Measurements from ENCODE around the gene PTPRH.

The PTPRH gene

DNA sequence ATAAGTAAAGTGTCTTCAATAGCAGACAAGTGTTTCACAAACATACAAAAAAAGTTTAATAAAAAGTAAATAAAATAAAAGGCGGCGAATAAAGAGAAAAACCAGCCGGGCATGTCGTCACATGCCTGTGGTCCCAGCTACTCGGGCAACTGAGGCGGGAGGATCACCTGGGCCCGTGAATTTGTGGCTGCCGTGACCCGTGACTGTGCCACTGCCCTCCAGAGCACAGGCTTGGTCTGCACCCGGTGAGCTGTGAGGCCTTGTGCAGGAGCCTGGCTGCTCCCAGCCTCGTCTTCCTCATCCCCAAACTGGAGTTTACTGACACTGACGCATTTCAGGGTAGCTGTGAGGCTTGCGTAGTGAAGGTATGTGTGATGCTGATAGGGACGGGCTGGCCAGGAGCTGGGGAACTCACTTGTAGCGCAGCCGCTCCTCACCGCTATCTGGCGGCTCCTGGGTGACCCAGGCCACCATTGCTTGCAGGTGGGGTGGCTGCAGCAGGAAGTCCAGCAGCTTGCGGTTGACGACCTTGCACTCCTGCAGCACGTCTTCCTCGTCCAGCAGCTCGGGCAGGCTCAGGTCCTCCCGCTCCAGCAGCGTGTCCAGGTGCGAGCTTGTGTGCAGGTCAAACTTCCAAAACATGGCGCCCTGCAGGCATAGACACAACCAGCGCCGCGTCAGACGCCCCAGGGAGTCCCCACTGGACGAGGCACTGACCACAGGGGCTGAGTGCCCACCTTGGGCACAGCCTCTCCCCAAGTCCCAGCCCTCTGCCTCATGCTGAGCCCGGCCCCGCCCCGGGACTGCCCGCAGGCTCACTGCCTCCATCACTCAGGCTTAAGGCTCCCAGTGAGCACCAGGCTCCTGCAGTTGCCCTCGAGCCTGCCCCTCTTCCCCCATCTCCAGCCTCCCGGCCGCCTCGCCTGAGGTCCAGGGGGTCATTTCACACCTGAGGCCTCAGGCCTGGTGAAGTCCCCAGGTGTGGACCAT lies 37.5 kb upstream of the PTPRH start:
- DNase-seq: no peak
- intact Hi-C loops (cut with DNase I): no loop called here

DNA sequence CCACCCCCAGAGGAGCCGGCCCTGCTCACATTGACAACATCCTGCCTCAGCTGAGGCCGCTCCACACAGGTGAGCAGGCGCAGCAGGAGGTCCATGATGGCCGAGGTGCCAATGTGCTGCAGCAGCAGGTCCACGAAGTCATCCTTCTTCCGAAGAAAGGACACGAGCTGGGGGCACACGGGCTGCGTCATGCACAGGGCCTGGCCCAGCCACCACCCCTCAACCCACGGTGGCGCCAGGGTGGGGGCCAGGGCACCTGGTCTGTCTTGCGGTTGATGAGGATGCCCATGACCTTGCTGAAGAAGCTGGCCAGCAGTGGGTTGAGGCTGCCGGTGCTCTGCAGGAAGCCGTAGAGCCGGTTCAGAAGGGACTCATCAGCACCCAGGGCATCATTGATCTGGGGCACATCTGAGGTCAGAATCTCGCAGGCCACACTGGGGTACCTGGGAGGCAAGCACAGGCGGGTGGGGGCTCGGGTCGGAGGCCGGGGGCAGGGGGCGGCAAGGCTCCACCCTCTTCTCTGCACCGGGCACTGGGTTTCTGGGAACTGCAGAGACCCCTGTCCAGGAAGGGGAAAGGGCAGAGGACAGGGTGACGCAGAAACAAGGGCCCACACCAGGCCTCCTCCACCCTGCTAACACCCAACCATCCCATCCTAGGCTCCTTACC lies 36.1 kb upstream of the PTPRH start:
- DNase-seq: no peak
- intact Hi-C loops (cut with DNase I): no loop called here

DNA sequence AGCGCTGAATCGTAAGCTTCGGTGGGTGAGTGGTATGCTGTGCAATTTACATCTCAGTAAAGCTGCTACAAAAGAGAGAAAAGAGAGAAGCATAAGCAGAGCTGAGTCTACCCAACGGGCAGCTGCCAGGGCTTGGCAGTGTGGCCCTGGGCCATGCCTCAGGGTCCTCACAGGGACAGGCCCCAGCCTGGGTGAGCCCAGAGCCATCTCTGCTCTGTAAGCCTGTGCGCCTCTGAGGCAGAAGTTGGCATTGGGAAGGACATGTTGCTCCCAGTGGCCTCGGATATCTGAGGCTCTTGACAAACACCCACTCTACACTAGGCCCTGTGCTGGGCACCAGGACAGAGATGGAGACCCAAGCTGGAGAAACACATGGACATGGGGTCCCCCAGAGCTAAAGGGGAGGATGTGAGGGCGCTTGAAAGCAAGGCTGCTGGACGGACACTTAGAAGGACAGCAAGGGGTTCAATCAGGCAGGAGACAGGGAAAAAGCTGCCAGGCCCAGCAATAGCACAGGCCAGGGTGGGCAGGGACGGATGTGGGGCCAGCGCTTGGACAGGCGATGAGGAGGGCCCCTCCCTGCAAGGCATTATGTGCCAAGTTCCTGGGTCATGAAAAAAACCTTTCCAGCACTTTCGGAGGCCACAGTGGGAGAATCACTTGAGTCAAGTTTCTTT lies 34.8 kb upstream of the PTPRH start:
- no peak for DNase-seq
- intact Hi-C loops (cut with DNase I): no loop called here

DNA sequence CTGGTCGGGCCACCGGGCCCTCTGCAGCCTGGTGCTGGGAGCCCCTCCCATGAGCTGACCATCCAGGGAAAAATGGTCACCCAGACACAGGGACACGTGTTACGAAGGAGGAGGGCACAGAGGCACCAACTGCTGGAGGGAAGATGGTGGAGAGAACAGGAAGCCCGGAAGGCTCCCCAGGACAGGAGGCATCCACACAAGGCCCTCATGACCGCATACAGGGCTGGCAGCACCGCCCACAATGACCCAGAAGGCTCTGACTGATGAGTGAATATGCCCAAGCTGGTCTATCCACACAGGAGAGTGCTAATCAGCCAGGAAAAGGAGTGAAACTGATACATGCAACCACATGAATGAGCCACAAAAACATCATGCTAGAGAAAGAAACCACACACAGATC lies 33.2 kb upstream of the PTPRH start:
- intact Hi-C loops (cut with DNase I): no loop called here
- no peak for DNase-seq

DNA sequence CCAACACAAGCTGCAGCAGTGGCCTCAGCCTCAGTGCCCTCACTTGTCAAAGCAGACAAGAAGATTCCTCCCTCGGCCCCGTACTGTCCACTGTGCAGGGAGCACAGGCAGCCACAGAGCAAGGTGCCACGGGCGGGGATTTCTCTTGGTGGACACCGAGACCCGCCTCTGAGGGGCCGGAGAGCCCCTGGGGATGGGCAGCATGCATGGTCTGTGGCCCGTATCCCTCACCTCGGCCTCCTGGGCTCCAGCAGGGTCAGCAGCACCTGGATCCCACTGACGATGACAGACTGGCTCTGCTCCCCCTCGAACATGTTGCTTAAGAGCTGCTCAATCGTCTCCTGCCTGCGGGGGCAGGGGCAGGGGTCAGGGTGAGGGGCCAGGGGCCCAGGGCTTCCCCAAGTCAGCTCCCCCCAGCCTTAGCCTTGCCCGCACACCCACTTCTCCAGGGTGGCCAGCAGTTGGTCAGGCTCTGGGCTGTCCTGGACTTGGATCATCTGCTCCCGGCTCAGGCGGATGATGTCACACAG lies 32.7 kb upstream of the PTPRH start:
- intact Hi-C loops (cut with DNase I): no loop called here
- no peak for DNase-seq

DNA sequence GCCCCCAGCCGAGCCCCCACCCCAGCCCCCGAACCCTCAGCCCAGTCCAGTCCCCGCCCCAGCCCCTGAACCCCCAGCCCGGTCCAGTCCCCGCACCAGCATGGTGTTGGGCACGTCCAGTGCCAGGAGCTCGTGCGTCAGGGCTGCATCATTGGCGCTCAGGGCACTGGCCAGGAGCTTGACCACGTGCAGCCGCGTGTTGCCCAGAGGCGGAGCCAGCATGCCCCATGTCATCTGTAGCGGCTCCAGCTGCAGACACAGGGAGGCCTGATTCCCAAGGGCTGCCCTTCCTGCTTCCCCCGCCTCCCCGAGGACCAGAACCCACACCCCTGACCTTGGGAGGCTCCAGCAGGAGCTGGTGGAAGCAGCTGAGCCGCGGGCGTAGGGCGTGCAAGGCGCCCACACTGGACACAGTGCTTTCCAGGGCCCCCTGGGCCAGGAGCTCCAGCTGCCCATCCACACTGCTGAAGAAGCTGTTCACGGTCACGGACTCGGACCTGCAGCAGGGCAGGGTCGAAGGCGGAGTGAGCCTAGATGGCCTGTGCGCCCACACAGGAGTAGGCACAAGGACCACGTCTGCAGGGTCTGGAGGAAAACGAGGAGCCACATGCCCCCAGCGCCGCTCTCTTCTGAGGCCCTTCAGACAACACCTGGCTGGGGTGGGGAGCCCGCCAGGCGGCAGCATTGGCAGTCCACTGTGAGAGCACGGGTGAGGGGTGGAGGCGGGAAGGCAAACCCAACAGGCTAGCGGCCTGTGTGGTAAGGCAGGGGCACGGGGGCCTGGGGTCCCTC lies 32.0 kb upstream of the PTPRH start:
- no peak for DNase-seq
- intact Hi-C loops (cut with DNase I): no loop called here

DNA sequence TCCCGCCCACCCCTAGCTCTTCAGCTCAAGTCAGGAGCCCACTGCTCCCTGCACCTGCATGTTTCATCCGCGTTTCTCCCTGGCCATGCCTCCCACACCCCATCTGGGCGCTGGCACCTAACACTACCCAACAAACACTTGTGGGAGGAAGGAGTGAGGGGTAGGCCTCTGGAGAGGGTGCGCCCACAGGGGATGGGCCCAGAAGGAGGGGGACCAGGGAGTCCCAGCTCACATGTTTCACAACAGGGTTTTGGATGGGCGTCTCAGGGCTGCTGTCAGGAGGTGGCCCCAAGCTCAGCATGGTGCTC lies 31.4 kb upstream of the PTPRH start:
- intact Hi-C loops (cut with DNase I): no loop called here
- no peak for DNase-seq

DNA sequence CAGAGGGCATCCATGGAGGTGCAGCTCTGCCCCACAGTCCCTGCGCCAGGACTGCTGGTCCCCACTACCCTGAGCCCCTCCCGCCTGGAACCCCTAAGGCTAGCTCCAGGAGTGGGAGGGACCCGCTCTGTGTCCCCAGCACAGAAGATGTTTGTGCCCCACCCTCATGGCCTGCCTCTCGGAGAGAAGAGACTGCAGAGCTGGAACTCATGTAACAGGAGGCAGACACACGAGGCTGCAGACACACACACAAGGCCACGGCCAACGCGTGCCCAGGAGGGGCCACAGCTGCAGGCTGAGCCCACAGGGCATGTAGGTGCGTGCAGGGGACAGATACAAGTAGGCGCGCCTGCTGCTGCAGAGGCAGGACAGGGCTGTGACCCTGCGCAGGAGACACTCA lies 29.7 kb upstream of the PTPRH start:
- no peak for DNase-seq
- intact Hi-C loops (cut with DNase I): no loop called here

DNA sequence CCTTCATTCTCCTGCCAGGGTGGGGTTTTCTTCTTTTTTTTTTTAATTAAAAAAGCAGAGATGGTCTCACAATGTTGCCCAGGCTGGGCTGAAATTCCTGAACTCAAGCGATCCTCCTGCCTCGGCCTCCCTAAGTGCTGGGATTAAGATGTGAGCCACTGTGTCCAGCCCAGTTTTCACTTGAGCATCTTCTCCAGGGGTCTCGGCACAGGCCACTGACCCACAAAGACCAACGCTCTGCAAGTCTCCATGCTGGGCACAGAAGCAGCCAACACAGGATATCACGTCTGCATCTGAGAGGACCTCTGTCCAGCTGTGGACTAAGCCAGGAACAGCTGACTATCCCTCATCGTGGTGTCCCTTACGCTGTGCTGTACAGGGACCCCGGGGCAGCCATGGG lies 28.7 kb upstream of the PTPRH start:
- no peak for DNase-seq
- intact Hi-C loops (cut with DNase I): no loop called here

DNA sequence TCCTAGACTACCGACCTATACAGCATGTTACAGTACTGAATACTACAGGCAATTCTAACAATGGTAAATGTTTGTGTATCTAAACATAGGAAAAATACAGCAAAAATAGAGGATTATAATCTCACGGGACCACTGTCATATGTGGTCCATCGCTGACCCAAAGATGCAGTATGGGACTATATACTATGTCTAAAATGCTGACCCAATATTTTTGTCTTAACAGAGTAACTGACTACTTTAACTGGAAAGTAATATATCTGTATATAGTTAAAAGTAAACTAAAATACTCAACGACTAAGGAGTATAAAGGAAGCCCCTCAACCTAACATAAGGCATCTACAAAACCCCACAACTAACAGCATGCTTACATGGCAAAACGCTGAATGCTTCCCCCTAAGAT lies 23.7 kb upstream of the PTPRH start:
- DNase-seq: no peak
- intact Hi-C loops (cut with DNase I): no loop called here

DNA sequence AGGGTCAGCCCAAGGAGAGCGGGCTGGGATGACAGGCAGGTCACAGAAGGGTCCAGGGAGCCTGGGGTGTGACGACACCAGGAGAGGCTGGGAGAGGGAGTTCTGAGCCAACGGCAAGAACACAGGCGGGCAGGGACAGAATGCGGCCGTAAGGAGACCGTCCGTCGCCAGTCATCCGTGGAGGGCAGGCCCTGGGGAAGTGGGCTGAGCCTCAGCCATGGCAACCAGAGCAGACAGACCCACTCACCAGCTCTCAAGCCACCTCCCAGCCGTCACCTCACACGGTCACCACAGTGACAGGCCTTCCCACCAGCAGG lies 22.9 kb upstream of the PTPRH start:
- intact Hi-C loops (cut with DNase I): no loop called here
- DNase-seq: no peak

DNA sequence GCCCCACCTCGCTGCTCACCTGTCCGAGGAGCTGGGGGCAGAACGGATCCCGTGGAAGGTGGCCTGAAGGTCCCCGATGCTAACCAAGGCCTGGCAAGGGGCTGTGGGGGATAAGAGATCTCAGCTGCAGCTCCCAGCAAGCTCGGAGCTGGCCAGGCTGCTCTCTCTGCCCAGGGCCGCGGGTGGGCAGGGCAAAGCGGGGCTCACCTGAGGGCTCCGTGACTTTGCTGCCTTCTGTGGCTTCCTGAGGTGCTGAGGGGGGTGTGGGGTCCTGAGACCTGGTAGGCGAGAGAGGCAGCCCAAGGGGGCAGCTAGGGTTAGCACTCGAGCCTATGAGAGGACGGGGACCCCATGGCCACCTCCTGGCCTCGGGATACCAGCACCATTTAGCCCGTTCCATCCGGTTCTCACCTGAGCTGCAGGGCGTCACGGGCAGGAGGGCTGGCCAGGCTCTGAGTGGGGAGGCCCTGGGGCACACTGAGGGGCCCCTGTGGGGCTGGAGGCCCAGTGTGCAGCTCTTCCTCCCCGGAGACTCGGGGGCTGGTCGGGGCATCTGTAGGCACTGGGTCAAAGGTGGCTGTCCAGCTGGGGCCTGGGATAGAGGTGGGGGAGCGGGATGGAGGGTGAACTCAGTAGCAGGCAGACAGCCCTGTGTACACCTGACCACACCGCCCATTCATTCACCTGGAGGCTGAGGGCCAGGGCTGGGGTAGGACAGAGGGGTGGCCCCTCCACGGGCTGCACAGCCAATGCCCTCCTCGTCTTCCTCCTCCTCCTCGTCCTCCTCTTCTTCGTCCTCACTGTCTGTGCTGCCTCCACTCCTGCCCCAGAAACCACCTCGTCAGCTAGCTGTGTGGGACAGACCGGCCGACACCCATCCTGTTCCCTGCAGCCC lies 22.3 kb upstream of the PTPRH start:
- no peak for DNase-seq
- intact Hi-C loops (cut with DNase I): no loop called here

DNA sequence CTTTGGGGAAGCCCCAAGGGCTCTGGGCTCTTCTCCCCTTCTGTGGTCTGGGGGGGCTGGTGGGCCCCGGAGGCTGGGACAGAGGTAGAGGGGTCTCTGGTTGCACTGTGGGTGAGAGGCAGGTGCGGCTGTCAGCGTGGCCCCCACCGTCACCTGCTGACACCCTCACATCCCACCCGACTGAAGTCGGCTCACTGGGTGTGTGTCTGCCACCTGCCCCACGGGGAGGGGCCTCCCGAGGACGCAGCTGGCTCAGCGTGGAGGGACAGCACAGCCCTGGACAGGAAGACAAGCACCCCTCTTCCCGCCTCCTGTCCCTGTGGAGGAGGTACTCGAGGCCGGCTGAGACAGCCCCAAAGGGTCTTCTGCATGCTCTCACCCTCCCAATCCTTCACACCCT lies 21.5 kb upstream of the PTPRH start:
- intact Hi-C loops (cut with DNase I): no loop called here
- DNase-seq: no peak

DNA sequence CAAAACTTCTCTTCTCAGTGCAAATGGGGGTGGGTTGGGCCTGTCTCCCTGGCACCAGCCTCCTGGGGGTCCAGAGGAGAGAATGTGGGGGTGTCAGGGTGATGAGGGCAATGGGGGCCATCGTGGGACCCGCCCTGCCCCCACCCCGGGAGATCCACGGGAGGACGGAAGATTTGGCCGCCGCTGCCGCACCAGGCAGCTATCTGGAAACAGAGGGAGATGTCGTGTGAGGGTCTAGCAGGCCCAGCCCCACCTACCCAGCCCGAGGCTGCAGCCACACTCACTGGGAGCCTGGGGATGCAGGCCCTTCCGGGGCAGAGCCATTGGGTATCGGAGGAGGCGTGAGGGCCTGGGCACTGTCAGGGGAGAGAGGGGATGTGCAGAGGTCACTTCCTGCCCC lies 21.0 kb upstream of the PTPRH start:
- no peak for DNase-seq
- intact Hi-C loops (cut with DNase I): no loop called here

DNA sequence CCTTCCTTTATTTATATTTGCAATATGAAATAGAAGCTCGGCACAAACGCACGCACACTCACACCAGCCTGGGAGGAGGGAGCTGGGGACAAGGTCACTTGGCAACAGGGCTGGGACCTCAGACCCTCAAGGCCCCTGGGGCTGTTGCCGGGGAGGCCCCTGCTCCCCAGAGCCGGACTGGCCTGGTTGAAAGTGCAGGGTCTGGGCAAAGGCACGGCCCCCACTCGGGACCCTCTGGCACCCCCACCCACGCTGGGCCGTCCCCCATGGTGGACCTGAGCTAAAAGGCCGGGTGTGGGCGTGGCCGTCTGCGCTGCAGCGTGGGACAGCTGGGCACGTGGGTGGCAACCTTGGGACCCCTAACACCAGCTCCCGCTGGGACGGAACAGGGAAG lies 20.5 kb upstream of the PTPRH start:
- DNase-seq: no peak
- intact Hi-C loops (cut with DNase I): no loop called here

DNA sequence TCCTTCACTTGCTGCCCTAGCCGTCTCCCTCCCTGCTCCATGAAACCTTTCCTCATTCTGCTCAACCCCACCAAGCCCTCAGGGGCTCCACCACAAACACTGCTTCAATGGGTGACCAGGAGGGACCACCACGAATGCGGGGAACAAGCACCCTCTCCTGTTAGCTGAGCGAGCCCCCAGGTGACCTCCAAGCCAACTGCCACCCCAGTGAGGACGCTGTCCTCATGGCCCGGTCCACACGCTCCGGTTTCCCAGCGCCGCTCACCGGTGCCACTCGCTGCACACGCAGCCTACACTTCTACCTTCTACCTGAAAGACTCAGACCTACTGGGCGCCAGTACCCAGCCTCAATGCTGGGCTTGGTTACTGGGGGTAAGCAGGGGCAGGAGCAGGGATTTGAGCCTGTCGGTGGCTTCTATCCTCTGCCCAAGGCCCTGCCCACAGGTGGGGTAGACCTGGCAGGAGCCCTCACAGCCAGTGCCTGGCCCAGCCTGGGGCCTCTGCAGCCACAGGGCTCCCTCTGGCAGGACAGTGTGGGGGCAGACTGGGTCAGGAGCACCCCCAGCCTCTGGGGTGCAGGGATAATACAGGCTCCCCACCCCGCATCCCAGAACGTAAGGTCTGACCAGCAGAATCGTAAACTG lies 20.0 kb upstream of the PTPRH start:
- no peak for DNase-seq
- intact Hi-C loops (cut with DNase I): no loop called here

DNA sequence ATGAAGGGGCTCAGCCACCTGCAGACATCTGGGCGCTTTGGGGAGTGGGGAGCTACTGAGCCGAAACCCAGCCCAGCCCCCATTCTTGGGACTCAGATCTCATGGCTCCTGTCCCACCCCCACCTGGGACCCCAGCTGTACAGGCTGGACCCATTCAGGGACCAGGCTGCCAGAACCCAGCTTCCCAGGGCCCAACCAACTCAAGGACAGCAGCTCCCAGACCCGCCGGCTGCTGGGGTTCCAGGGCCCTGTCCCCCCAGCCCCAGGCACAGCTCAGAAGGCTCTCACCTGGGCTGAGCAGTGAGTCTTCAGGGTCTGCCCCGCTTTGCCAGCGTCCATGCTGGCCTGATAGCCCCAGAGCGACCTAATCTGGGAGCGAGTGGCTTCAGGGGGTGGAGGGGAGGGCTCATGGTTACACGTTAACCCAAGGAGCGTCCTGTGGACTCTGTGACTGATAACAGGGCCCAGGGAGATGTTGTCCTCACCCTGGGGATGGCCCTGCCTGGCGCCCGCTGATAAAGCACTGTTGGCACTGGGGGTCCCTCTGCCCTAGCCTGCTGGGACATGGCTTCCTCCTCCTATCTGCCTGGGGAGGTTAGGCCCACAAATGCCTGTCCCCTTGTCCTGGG lies 19.2 kb upstream of the PTPRH start, which contains the start of gene TMEM86B:
TSS of gene TMEM86B (minus strand) at position 361 of the 629 bp plus-strand sequence. CDS start at position 339, 22 bp downstream.
- DNase-seq: no peak
- intact Hi-C loops (cut with DNase I): no loop called here
